HPDE6-E6E7 (cell line): Measurements from ENCODE around the gene MTERF1.

Experiments used
- DNase-seq: peaks from one replicate; pipeline ENCODE4 v3.0.0; 2011; ENCODE audit warnings: missing footprints; ENCODE audit errors: extremely low spot score

Gene MTERF1

DNA sequence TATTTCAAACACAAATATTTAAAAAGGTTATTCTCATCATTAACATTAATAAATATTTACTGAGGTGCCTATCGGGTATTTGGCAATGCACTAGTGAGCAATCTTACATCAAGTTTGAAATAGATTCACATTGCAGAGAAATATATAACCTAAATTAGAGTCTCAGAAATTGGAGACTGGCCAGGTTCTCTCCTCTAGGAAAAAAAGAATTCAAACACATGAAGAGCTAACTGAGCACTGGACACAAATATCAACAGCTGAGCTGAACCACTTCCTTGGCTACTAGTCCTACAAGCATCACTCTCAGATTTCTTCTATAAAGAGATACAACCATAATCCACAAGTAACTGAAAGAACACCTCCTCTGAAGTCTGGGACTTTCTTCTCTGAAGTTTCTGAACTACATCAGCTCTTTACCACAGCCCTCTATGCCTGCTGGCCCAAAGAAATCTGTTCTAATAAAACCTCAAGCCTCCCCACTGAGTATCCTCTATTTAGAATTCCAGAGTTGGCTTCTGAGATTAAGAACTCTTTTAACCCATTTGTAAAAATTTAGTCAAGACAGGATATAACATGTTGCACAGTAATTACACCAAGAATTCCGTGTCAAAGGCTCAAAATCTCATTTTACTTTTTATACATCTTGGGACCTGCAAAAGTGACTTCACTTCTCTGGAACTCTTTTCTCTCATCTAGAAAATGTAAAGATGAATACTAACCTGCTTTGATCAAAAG lies 45.2 kb downstream of the MTERF1 start:
- no peak for DNase-seq

DNA sequence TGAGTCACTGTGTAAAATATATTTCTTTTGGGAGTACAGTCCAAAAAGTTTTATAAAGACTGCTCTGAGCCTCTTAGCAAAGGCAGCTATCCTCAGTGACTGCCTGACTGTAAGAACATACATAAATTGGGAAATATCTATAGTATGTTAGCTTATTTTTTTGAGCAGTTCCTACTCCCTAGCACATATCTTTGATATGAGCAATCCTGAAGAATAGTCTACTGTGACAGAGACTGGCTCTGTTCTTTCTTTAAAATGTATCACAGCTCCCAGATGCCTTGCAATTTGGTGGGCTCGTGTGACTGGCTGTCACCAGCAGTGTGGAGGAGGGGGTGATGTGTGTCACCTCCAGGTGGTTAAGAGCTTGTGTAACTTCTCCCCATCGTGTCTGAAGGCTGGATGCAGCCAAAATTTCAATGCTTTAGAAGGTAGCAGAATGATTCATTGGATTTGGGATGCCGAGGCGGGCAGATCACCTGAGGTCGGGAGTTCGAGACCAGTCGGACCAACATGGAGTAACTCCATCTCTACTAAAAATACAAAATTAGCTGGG lies 47.9 kb downstream of the MTERF1 start:
- no peak for DNase-seq

GRCh38 chr7:91827169-91827568 lies 53.3 kb downstream of the MTERF1 start:
- no peak for DNase-seq

DNA sequence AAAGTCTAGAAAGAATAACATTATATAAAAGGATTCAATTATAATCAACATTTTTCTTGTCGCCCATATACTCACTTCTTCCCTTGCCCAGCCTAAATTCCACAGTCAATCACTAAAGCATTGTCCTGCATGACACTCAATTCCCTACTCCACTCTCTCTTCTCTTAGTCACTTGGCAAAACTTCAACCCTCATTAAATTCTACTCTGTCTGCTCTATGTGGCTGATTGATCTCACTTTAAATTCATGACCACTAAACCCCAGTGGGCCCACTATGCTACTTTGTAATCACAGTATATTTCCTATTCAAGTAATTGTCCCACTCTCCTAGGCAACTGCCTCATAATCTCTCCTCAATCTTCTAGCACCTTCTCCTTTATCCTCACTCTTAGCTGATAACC lies 54.1 kb downstream of the MTERF1 start:
- no peak for DNase-seq

- DNase-seq = no peak
Measured at GRCh38 chr7:91824201-91824600, 56.3 kb downstream of the MTERF1 start.
